ENCODE data around the gene CSPG4.
A peak's percentile ranks its signal among the peaks of the same experiment; 100 is the strongest.
"Not testable (repeated sequence)": the region's sequence is repeated elsewhere in the genome, so short reads cannot be mapped to it uniquely, and the experiment has no call there.

Gene CSPG4

DNA sequence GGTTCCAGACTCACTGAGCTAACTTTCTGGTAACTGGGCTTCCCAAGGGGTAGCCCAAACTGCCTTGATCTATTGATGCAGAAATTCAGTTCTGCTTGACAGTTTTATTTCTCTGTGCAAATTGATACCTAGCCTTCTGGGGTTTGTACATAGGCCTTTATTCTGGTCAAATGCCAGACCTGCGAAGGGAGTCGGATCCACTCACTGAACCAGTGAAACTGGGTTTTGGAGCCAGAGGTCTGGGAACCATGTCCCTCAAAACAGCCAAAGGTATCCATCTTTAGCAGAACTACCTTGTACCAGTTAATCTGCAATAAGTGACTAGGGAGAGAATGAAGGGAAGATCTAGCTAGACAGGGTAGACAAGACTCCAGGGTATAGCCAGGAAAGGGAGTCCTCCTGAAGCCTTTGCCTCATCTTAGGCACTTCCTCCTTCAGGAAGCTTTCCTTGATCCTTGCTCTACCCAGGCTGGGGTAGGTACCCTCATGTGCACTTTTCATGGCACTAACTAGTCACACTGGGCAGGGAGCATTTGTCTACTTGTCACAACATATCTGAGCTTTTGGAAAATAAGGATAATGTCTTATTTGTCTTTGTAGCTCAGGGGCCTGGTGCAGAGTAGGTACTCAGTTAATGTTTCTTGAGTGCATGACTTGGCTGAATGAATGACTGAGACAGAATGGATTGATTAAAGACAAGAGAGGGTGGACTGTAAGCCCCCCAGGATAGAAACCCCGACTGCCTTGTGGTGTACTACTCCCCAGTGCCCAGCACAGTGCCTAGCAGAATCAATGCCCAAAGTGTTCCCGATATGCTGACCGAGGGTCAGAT, 66.3 kb downstream of the CSPG4 start:
- no peak for DNase-seq

DNA sequence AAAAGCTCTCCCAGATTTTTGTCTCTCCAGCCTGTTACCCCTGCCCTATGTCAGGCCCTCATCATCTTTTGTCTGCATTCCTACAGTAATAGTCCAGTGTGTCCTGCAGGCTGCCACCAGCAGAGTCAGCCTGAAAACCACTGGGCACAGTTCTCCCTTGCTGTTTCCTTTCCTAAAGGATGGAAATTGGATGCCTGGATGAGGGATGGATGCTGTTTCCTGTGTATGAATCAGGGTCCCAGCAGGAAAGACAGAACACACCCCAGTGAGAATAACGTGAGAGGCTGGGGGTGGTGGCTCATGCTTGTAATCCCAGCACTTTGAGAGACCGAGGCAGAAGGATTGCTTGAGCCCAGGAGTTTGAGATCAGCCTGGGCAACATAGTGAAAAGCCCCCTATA, 68.3 kb downstream of the CSPG4 start:
- no peak for DNase-seq

GRCh38 chr15:75641603-75642002, 71.0 kb downstream of the CSPG4 start:
- no peak for DNase-seq

DNA sequence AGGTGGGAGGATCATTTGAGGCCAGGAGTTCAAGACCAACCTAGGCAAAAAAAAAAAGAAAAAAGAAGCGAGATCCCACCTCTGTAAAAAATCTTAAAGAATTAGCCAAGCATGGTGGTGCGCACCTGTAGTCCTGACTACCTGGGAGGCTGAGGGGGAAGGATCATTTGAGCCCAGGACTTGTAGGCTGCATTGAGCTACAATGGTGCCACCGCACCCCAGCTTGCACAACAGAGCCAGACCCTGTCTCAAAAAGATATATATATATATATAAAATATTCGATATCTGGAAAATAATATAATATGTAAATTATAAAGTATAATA, 71.5 kb downstream of the CSPG4 start:
- DNase-seq, result no peak

GRCh38 chr15:75640483-75641178, 72.0 kb downstream of the CSPG4 start:
- DNase-seq, result no peak

- DNase-seq, result peak; percentile 69
Measured at GRCh38 chr15:75639709-75640482, 72.8 kb downstream of the CSPG4 start, which contains the start of gene IMP3. Gene IMP3, minus strand, starts transcription at chr15:75640224. Its CDS starts 56 bp downstream, at chr15:75640168.

GRCh38 chr15:75639191-75639708, 73.4 kb downstream of the CSPG4 start:
- DNase-seq, result no peak

DNA sequence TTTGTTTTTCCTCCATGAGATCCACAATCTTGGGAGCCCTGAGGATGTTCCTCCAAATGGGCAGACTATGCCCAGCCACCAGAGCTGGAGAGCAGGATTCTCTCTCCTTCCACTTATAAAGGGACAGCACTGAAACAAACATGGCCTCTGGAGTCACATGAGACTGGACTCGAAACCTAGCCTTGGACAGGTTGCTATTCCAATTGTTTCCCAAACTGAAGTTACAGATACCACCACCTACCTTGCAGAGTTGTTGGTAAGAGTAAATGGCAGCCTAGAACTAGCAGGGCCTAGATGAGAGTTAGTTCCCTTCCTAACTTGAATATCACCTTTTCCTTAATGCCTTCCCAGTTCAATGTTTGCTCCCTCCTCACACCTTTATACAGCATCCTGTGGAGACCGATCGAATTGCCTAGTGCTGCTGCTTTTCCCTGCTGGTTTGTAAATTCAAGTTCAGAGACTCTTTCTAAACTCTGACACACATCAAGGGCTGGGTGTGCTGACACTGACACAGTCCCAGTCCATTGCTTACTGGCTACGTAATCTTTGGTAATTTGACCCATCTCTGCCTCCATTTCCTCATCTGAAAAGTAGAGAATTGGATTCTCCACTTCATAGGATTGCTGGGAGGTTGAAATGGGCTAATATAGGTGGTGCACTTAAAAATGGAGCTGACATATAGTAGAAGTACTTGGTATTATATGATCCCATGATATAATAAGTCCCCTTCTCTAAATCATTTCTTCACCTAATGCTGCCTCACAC, 75.2 kb downstream of the CSPG4 start:
- DNase-seq, result no peak

DNA sequence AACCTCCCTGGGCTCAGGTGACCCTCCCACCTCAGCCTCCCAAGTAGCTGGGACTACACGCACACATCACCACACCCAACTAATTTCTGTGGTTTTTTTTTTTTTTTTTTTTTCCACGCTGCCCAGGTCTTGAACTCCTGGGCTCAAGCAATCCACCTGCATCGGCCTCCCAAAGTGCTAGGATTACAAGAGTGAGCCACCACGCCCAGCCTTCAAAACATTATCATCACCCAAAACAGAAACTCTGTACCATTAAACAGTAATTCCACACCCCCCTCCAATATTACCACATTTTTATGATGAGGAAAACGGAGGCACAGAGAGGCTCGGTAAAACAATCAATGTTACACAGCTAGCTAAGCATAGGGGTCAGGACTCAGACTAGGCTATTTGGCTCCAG, 76.6 kb downstream of the CSPG4 start:
- no peak for DNase-seq

DNA sequence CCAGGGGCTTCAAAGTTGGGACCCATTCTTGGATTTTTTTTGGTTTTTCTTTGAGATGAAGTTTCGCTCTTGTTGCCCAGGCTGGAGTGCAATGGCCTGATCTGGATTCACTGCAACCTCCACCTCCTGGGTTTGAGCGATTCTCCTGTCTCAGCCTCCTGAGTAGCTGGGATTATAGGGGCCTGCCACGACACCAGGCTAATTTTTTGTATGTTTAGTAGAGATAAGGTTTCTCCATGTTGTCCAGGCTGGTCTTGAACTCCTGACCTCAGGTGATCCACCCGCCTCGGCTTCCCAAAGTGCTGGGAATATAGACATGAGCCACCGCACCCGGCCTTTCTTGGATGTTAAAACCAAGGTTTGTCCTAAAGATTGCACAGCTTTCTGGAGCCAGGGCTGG, 78.7 kb downstream of the CSPG4 start:
- not testable (repeated sequence) for DNase-seq

DNA sequence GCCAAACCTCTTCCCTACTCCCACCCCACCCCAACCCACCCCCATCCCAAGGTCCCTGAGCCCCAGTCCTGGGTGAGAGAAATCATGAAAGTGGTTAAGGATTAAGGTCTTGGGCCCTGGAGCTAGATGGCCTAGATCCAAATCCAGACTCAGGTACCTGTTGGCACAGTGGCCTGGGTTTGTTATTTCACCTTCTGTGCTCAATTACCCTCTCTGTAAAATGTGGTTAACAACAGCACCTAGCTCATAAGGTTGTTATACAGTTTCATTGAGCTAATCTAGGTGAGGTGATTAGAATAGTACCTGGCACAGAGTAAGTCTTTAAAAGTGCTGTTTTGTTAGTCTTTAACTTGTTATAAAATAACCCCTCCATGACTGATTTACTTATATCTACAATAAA, 80.7 kb downstream of the CSPG4 start:
- no peak for DNase-seq

DNA sequence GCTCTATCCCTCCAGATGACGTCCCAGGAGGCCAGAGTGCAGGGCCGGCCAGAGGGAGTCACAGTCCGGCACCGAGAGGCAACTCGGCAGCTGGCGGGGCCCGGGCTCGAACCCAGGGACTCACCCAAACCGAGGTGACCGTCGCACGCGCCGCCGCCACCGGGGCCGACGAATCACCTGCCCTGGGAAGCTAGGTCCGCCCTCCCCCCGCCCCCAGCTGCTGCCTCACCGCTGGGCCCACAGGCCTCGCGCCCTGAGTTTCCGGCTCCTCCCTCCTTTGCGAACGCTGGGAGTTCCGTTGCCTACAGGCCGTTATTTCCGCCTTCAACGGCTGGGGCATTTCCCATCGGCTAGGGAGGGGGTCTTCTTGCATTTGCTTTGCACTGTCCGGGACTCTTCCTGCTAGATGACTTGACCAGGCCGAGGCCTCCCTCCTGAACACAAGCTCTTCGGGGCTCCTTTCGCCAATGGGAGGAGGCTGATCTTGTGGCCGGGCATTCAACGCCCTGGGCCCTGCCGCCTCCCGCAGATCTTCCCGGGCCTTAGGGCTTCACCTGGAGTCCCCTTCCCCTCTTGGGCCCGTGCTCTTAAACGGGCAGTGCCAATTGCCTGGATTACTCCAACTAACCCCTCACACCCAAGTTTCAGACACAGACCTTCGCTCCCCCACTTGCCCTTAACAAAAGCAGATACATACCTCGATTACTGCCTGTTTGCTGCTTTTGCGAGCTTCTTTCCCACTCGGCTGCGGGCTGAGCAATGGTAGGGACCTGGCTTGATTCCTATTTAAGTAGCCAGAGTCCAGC, 86.9 kb downstream of the CSPG4 start, which contains the start of gene SNUPN:
TSS of gene SNUPN (minus strand) at position 184 of the 806 bp plus-strand sequence. CDS start 4,674 bp downstream, outside the sequence.
- DNase-seq, result peak; percentile 36

Data from NCI-H2029 treated with DMSO at 0.1 percent for 48 hours (cell line).